SK-N-SH (cell line): ENCODE results near the gene FASTKD3. TPM values are rescaled to one million over a fixed set of nuclear protein-coding genes. Genes with fewer than 3 reads are reported as not detected.
A peak's percentile ranks its signal among the peaks of the same experiment; 100 is the strongest.

Experiments
- CTCF ChIA-PET: fragments of 300-600, 350-600 bp; formaldehyde crosslinking; extraction: SDS; loops from one replicate; lab custom pipeline; 2021; lab: Yijun Ruan, JAX
- POLR2A ChIA-PET: fragments of 350-600 bp; sonication (Branson Sonifier 250); formaldehyde crosslinking; extraction: SDS; loops from one replicate; lab custom pipeline; 2020; ENCODE audit warnings: antibody characterized with exemption, inconsistent platforms; lab: Yijun Ruan, JAX
- DNase-seq: peaks from one replicate; pipeline ENCODE4 v3.0.0; 2012
- H2AFZ ChIP-seq: fragments of 200-600 bp; sonication (generic); 2 replicates; pipeline ENCODE4 v1.8.1; 2016; ENCODE audit warnings: antibody characterized with exemption, mild to moderate bottlenecking, low read depth
- H3F3A ChIP-seq: fragments of 200-600 bp; sonication (generic); replicated peaks from 2 replicates; pipeline ENCODE3; 2016; ENCODE audit warnings: antibody characterized with exemption, mild to moderate bottlenecking; ENCODE audit not compliant: insufficient read depth
- H3K27ac ChIP-seq, 2 experiments: fragments of 200-500 bp in 1 of 2; fragments of 200-600 bp in 1 of 2; sonication (Bioruptor generic) in 1 of 2; sonication (generic), shearing (Covaris generic) in 1 of 2; 2 replicates each; pipeline versions ENCODE4 v1.5.1 to v1.6.1; 2014 to 2016; ENCODE audit warnings: low read depth in 2 of 2, inconsistent platforms in 1 of 2, low read length in 1 of 2, mild to moderate bottlenecking in 1 of 2, mixed read lengths in 1 of 2
- H3K27me3 ChIP-seq: fragments of 200-600 bp; sonication (generic), shearing (Covaris generic); 2 replicates; pipeline ENCODE4 v1.6.1; 2016; ENCODE audit warnings: mixed run types; ENCODE audit not compliant: insufficient read depth
- H3K36me3 ChIP-seq, 2 experiments: fragments of 200-500 bp in 1 of 2; fragments of 200-600 bp in 1 of 2; sonication (Bioruptor generic) in 1 of 2; sonication (generic) in 1 of 2; replicated peaks in 1 of 2; 2 replicates each; pipeline versions ENCODE3 to v1.5.1; 2014 to 2016; ENCODE audit warnings: low read length in 1 of 2, mild to moderate bottlenecking in 1 of 2; ENCODE audit not compliant: insufficient read depth in 2 of 2, control insufficient read depth in 1 of 2
- H3K4me1 ChIP-seq, 2 experiments: fragments of 200-500 bp in 1 of 2; fragments of 200-600 bp in 1 of 2; sonication (Bioruptor generic) in 1 of 2; sonication (generic), shearing (Covaris generic) in 1 of 2; 2 replicates each; pipeline versions ENCODE4 v1.5.1 to v1.6.1; 2014 to 2016; ENCODE audit warnings: low read depth in 1 of 2, low read length in 1 of 2, mixed run types in 1 of 2; ENCODE audit not compliant: insufficient read depth in 2 of 2, control insufficient read depth in 1 of 2
- H3K4me2 ChIP-seq: fragments of 200-600 bp; sonication (generic), shearing (Covaris generic); 2 replicates; pipeline ENCODE4 v1.6.1; 2017; ENCODE audit warnings: mixed run types
- H3K4me3 ChIP-seq, 2 experiments: fragments of 200-500 bp in 1 of 2; fragments of 200-600 bp in 1 of 2; sonication (Bioruptor generic) in 1 of 2; sonication (generic), shearing (Covaris generic) in 1 of 2; 2 replicates each; pipeline versions ENCODE4 v1.5.1 to v1.8.1; 2014 to 2016; ENCODE audit warnings: low read depth in 2 of 2, inconsistent platforms in 1 of 2, low read length in 1 of 2, mild to moderate bottlenecking in 1 of 2, mixed read lengths in 1 of 2, moderate library complexity in 1 of 2
- H3K79me2 ChIP-seq: fragments of 200-600 bp; sonication (generic); 2 replicates; pipeline ENCODE4 v1.8.1; 2017; ENCODE audit warnings: mild to moderate bottlenecking; ENCODE audit not compliant: insufficient read depth
- H3K9ac ChIP-seq: fragments of 200-600 bp; sonication (generic); 2 replicates; pipeline ENCODE4 v1.6.1; 2017; ENCODE audit warnings: mixed run types
- H3K9me2 ChIP-seq: fragments of 200-600 bp; sonication (generic); 2 replicates; pipeline ENCODE4 v1.6.1; 2017; ENCODE audit warnings: mixed run types
- H3K9me3 ChIP-seq: fragments of 200-600 bp; sonication (generic); 2 replicates; pipeline ENCODE4 v1.6.1; 2017; ENCODE audit warnings: mixed run types, mild to moderate bottlenecking, moderate library complexity
- H4K20me1 ChIP-seq: fragments of 200-600 bp; sonication (generic); 2 replicates; pipeline ENCODE4 v1.6.1; 2017; ENCODE audit warnings: mild to moderate bottlenecking, mixed run types; ENCODE audit not compliant: insufficient read depth
- CHD2 ChIP-seq: fragments of 150-350 bp; IDR thresholded peaks from 2 replicates; pipeline ENCODE4 v1.6.1; 2018; ENCODE audit warnings: low read length; ENCODE audit not compliant: partially characterized antibody
- CTCF ChIP-seq: fragments of 200-600 bp; sonication (generic); IDR thresholded peaks from 2 replicates; pipeline ENCODE4 v1.6.1; 2017; ENCODE audit warnings: antibody characterized with exemption, mild to moderate bottlenecking, moderate library complexity
- EP300 ChIP-seq, 2 experiments: IDR thresholded peaks; 2 replicates each; pipeline versions ENCODE4 v1.4.0 to v1.6.1; 2012; ENCODE audit warnings: borderline replicate concordance in 1 of 2, low read depth in 1 of 2, low read length in 1 of 2
- FOSL2 ChIP-seq: IDR thresholded peaks from 2 replicates; pipeline ENCODE4 v1.4.0; 2012; ENCODE audit warnings: low read depth, mild to moderate bottlenecking, moderate library complexity, borderline replicate concordance
- FOXM1 ChIP-seq: IDR thresholded peaks from 2 replicates; pipeline ENCODE4 v1.4.0; 2012; ENCODE audit warnings: low read depth, mild to moderate bottlenecking
- JUND ChIP-seq: IDR thresholded peaks from 2 replicates; pipeline ENCODE4 v1.4.0; 2012
- MEF2A ChIP-seq: IDR thresholded peaks from 2 replicates; pipeline ENCODE4 v1.4.0; 2012; ENCODE audit warnings: low read depth, borderline replicate concordance
- MXI1 ChIP-seq: IDR thresholded peaks from 2 replicates; pipeline ENCODE4 v1.6.1; 2012; ENCODE audit warnings: mild to moderate bottlenecking, low read depth, low read length, improper control_type of control experiment
- NRF1 ChIP-seq: IDR thresholded peaks from 2 replicates; pipeline ENCODE4 v1.6.1; 2012; ENCODE audit warnings: low read depth, mild to moderate bottlenecking, low read length
- RAD21 ChIP-seq: IDR thresholded peaks from 2 replicates; pipeline ENCODE4 v1.6.1; 2012; ENCODE audit warnings: mild to moderate bottlenecking, low read length
- RCOR1 ChIP-seq: fragments of 150-350 bp; IDR thresholded peaks from 2 replicates; pipeline ENCODE4 v1.6.1; 2017; ENCODE audit warnings: antibody characterized with exemption, low read length
- REST ChIP-seq: IDR thresholded peaks from 2 replicates; pipeline ENCODE4 v1.6.1; 2012; ENCODE audit warnings: mild to moderate bottlenecking, low read depth, low read length, moderate library complexity
- RXRA ChIP-seq: IDR thresholded peaks from 2 replicates; pipeline ENCODE4 v1.4.0; 2012; ENCODE audit warnings: low read depth, mild to moderate bottlenecking, borderline replicate concordance
- TAF1 ChIP-seq: IDR thresholded peaks from 2 replicates; pipeline ENCODE4 v1.6.1; 2012; ENCODE audit warnings: low read depth, mild to moderate bottlenecking, low read length, moderate library complexity, borderline replicate concordance
- WGBS: methylation state at CpG from one replicate; pipeline ENCODE4 v1.1.6; 2017; ENCODE audit warnings: low lambda C conversion rate; 5-methylcytosine and 5-hydroxymethylcytosine counted together
- polyA plus RNA-seq, 3 experiments: library from polyadenylated mRNA; depleted of rRNA; stranded (reverse); fragments of >200 nt; gene quantifications; 2 replicates each; pipeline ENCODE4 v1.2.3, GENCODE V29; 2012

FASTKD3 gene
- polyA plus RNA-seq, 1 of the 3 experiments (the other 2 are of a cell fraction): 5.4 TPM

GRCh38 chr5:7850395-7851239 is 18.2 kb downstream of the FASTKD3 start, which contains the start of gene CFAP90:
Gene CFAP90, minus strand, starts transcription at chr5:7851133. Its CDS starts 112 bp downstream, at chr5:7851021.
- no peaks in the 10 kb centered on the region for H4K20me1 ChIP-seq
- H3K4me3 ChIP-seq: peak within 1 kb of the TSS; percentile 44 to 59; a peak in 3 of 4 replicates
- no peaks in the 10 kb centered on the region for H3K9me3 ChIP-seq
- H3K27ac ChIP-seq: no peak within 1 kb of the TSS
- peaks cover 0 to 9% of the 10 kb centered on the region in 2 experiments; a peak in 1 of 4 replicates for H3K4me1 ChIP-seq
- H2AFZ ChIP-seq: peak within 1 kb of the TSS; percentile 62; the same call in 1 of the 2 replicates
- ChIA-PET CTCF (interaction anchor here (0.8 to 1.9 kb wide), 9 partner anchors 8 to 77 kb away, joined by 3 to 11 read pairs (median 4); no protein-coding TSS in a partner anchor), POLR2A (no interaction called here)
- H3K4me2 ChIP-seq: peak within 1 kb of the TSS; percentile 73
- TF ChIP-seq CTCF (peak; percentile 29), MXI1 (peak; percentile 40; the same call in 1 of the 2 replicates), EP300 (IDR thresholded peaks at IDR 0.05; ENCODE audit: borderline replicate concordance in 1 of 2, low read depth in 1 of 2, low read length in 1 of 2) (no peak)
- H3F3A ChIP-seq: no peaks in the 10 kb centered on the region
- no peak within 1 kb of the TSS for H3K9ac ChIP-seq
- H3K27me3 ChIP-seq: peaks cover 21% of the 10 kb centered on the region
- peak; percentile 94 for DNase-seq
- no peaks in the 10 kb centered on the region for H3K79me2 ChIP-seq
- no peaks in the 10 kb centered on the region for H3K9me2 ChIP-seq
- WGBS: 5% methylated on average over 21 of the region's 76 CpGs
- no peaks in the 10 kb centered on the region for H3K36me3 ChIP-seq

DNA sequence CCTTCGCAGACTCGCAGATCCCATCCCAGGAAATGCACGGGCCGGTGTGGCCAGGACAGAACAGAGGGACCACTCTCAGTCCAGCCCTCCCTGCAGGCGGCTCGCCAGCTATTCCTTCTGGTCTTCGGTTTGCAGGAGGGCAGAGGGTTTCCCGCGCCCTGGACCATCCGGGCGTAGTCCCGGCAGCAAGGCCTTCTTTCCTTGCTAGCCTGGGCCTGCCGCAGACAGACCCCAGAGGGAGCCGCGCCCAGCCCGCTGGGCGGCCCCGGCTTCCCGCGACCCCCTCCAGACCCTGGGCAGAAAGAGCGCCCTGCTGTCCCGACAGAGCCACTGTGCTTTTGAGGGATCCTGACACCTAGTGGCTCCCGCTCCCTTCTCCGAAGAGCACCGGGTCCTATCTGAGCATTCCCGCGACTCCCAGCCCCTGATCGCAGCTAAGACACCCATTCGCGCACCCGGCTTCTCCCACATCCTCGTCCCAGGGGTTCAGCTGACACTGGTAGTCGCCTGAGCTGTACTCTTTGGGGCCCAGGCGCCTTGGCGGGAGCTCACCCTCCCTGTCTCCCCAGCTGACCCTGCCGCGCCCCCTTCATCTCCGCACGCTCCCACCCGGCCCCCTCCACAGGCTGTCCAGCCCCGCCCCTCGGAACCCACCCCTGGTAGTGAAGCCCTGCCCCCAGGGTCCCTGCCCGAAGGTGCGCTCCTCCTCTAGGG is 19.0 kb downstream of the FASTKD3 start:
- Histone ChIP-seq H4K20me1 (no peaks in the 10 kb centered on the region), H3K9me2 (no peaks in the 10 kb centered on the region), H3K79me2 (no peaks in the 10 kb centered on the region), H2AFZ (peak overlapping the region; percentile 62; the same call in 1 of the 2 replicates), H3K27me3 (peaks cover 25% of the 10 kb centered on the region), H3K4me3 (peak overlapping the region; percentile 32 to 41; a peak in 3 of 4 replicates), H3K36me3 (no peaks in the 10 kb centered on the region), H3K27ac (no peak overlapping the region), H3F3A (no peaks in the 10 kb centered on the region), H3K9ac (no peak overlapping the region), H3K9me3 (no peaks in the 10 kb centered on the region), H3K4me1 (peaks cover 0 to 9% of the 10 kb centered on the region in 2 experiments; a peak in 1 of 4 replicates), H3K4me2 (peak overlapping the region; percentile 73)
- ChIA-PET CTCF (interaction anchor here (0.9 to 1.9 kb wide), 6 partner anchors 8 to 33 kb away, joined by 3 to 11 read pairs (median 4); no protein-coding TSS in a partner anchor), POLR2A (no interaction called here)
- DNase-seq: peak; percentile 78
- WGBS: 3% methylated on average over 5 of the region's 44 CpGs
- TF ChIP-seq CTCF (no peak), FOSL2 (no peak), RAD21 (no peak), REST (no peak), CHD2 (no peak), TAF1 (no peak), JUND (no peak), NRF1 (no peak), RXRA (no peak), MEF2A (no peak), RCOR1 (no peak), FOXM1 (no peak)
